Muscle of arm (tissue), 12 donors: ENCODE results near the gene TMED8. TPM values are rescaled to one million over a fixed set of nuclear protein-coding genes. Genes with fewer than 3 reads are reported as not detected.
"Not testable (repeated sequence)": the region's sequence is repeated elsewhere in the genome, so short reads cannot be mapped to it uniquely, and the experiment has no call there.

ENCODE experiments used
- DNase-seq: peaks from one replicate; pipeline ENCODE4 v3.0.0-alpha.2; 2013
- polyA plus RNA-seq, 12 donors: library from polyadenylated mRNA; unstranded; fragments of 120-200 nt; gene quantifications; one replicate each; pipeline ENCODE4 v1.2.1, GENCODE V29; 2013; ENCODE audit not compliant: insufficient read length in 12 of 12

The TMED8 gene
- polyA plus RNA-seq, 12 donors: 4.9 to 10.1 (median 6.4) TPM; not detected in 1

- DNase-seq: no peak
Observed at GRCh38 chr14:77324289-77324688, 52.6 kb downstream of the TMED8 start.

DNA sequence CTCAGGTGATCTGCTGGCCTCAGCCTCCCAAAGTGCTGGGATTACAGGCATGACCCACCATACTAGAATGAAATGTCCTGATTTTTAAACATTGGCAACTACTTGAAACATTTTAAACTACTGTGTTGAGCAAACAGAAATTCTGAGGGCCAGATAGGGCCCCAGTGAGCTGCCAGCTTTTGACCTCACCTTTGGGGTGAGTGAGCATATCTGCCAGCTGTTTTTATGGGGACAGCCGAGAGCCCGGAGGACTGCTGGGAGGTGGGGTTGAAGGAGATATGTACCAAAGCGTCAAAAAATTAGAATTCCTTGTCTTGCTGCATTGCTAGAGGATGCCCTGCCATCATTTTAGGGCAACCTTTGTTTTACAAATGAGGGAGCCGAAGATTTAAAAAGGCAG, 53.3 kb downstream of the TMED8 start:
- no peak for DNase-seq

DNA sequence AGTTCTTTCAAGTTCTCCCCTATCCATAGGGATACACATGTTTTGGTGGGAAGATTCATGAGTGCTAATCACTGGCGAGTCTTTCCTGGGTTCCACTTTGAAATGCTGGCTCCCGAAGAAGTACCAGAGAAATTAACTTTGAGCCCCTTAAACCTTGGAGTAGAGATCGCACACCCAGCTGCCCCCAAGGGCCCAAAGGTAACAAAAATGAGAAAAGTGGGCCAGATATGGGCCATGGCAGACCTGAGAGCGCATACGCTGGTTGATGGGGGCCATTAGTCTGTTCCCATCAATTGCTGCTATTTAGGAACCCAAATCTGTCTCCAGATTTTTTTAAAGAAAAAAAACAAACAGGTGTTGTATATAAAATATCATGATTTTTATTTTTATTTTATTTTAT, 53.9 kb downstream of the TMED8 start:
- DNase-seq: no peak

- no peak for DNase-seq
Observed at GRCh38 chr14:77322250-77322902, 54.5 kb downstream of the TMED8 start.

DNA sequence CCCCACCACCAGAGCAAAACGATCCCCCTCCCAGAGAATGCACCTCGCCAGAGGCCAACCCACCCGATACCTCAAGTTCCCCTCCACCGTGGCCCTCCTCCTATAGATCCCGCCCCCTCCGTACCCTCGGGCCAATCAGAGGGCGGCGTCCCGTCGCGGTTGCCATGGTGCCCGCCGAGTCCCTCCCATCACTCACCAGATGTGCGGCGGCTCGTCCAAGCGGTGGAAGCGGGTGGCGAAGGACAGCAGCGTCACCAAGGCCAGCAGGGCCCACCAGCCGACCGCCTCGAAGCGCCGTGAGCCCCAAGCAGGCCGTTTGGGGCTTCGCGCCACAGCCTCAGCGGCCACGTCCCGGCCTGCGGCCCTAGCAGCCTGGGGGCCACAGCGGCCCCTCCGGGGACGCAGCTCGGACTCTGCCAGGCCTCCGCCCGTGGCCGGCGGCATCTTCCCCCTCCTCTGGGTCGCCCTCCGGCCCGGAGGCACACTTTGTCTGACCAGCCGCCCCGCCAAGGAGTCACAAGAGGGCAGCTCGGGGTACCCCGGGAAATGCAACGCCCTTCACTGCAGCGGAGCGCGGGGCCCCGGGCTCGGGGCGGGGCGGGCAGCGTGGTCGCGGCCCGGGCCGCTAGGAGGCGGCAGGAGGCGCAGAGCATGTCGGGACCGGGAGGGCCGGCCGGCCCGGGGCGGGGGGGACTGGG, 56.5 kb downstream of the TMED8 start, which contains the start of gene POMT2:
Gene POMT2, minus strand, starts transcription at position 646 of the 698 bp plus-strand sequence. Its CDS starts 202 bp downstream, at position 444.
- DNase-seq: peak; percentile 92

GRCh38 chr14:77319422-77319821, 57.5 kb downstream of the TMED8 start:
- no peak for DNase-seq

DNA sequence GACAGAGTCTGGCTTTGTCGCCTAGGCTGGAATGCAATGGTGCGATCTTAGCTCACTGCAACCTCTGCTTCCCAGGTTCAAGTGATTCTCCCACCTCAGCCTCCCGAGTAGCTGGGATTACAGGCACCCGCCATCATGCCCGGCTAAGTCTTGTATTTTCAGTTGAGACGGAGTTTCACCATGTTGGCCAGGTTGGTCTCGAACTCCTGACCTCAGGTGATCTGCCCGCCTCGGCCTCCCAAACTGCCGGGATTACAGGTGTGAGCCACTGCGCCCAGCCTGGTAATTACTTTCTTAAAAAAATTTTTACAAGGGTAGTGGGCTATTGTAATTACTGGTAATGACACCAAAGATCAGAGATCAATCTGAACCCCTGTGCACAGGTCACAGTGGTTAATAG, 58.1 kb downstream of the TMED8 start:
- not testable (repeated sequence) for DNase-seq

- no peak for DNase-seq
Observed at GRCh38 chr14:77318006-77318553, 58.8 kb downstream of the TMED8 start.

GRCh38 chr14:77316872-77317301, 60.0 kb downstream of the TMED8 start:
- DNase-seq: no peak

- DNase-seq: no peak
Observed at GRCh38 chr14:77316195-77316505, 60.7 kb downstream of the TMED8 start.

- DNase-seq: no peak
Observed at GRCh38 chr14:77314539-77315457, 62.1 kb downstream of the TMED8 start.

GRCh38 chr14:77314043-77314442, 62.9 kb downstream of the TMED8 start:
- DNase-seq: no peak

DNA sequence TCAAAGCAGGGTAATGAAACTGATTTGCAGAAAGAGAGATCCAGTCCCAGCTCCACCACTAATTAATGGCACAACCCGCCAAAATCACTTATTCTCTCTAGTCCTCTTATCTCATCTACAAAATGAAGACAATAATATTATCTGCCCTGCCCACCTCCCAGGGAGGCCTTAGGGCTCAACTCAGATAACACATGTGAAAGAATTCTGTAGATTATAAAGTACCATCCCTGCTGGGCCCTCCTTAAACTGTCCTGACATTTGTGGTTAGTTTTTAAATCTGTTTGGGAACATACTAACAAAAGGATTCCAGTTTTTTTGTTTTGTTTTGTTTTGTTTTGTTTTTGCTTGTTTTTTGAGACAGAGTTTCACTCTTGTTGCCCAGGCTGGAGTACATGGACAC, 63.5 kb downstream of the TMED8 start:
- no peak for DNase-seq

GRCh38 chr14:77311217-77311616, 65.7 kb downstream of the TMED8 start:
- no peak for DNase-seq

DNA sequence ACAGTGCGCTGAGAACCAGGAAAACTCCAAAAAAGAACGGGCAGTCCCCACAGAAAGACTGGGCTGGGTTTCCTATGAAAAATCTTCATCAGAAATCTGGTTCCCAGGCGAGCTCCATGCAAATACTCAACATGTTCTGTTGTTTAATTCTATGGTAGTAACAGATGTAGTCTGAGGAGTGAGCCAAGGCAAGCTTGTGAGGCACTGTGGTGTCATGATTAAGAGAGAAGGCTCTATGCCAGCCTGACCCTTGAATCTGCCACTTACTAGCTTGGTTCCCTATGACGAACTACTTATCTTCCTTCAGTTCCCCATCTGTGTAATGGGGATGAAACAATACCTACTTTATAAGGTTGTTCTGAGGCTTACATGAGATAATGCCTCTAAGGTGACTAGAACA, 66.9 kb downstream of the TMED8 start:
- DNase-seq: no peak

DNA sequence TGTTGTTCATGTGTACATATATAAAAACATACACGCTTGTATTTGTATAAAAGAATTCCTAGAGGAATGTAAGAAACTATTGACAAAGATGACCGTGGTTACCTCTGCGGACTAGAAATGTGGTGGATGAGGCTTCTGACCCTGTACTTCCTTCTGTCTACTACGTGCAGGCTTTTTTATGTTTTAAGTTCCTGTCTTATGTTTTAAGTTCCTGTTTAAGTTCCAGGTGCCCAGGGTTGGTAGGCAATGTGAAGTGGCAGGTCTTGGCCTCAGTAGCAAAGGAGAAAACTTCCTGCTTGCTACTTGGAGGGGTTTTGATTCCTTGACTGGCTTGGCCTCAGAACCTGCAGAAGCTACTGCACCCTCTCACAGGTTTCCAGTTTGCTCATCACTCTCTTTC, 67.8 kb downstream of the TMED8 start:
- DNase-seq: no peak

DNA sequence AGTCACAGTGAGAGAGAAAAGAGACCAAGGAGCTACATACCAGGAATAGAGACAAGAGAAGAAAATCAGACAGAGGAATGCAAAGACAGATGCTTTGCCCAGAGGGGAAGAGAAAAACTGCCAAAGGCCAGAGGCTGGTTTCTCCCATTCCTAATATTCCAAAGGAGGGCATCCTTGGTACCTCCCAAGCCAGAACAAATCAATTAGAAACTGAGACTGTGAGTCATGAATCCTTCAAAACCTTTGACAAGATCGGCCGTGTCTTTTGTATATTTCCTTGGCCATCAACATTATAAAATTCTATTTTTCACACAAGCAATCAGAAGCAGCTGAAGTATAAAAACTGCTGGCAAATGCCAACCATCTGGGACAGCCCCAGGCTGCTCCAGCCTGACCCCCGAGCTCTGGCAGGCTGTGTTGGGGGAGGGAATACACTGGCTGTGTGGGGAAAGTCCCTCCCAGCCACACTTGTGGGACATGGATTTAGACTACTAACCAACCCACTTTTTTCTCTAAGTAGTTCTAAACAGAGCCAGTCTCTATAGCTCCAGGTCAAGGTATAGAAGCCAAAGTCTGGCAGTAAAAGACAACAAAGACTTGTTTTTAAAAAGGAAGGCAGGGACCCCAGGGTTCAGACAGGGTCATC, 69.9 kb downstream of the TMED8 start:
- no peak for DNase-seq

DNA sequence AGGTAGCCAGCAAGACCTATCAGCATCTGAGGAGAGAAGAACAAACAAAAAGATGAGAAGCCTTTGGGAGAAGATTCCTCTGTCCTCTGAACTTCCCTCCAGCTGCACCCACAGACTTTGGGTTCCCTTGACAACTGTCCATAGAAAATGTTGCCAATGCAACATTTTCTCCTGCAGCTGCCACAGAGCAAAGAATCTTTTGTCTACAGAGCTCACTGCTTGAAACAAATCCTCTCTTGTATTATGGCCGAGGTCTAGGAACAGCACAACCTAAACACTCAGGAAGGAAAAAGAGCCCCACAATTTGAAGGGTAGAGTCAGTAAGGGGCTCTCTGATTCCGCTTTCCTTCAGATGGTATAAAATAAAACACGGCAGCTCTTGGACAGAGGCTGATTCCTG, 70.5 kb downstream of the TMED8 start:
- DNase-seq: no peak

DNA sequence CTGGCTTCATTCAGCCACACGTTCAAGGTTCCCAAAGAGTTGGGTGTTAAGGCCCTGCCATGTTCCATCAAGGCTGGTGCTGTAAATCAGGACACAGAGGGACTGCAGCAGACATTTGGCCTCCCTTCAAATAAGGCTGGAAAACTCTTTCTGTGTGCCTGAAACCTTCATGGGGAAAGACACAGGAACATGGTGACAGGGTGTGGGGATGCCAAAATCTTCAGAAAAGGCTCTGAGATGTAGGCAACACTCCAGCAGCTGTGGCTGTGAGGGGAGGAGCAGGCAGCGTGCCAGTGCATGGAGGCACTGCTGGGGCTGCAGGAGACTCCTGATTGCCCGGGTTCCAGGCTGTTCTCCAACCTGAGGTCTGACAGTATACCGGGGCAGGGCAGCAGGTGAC, 71.2 kb downstream of the TMED8 start:
- no peak for DNase-seq

DNA sequence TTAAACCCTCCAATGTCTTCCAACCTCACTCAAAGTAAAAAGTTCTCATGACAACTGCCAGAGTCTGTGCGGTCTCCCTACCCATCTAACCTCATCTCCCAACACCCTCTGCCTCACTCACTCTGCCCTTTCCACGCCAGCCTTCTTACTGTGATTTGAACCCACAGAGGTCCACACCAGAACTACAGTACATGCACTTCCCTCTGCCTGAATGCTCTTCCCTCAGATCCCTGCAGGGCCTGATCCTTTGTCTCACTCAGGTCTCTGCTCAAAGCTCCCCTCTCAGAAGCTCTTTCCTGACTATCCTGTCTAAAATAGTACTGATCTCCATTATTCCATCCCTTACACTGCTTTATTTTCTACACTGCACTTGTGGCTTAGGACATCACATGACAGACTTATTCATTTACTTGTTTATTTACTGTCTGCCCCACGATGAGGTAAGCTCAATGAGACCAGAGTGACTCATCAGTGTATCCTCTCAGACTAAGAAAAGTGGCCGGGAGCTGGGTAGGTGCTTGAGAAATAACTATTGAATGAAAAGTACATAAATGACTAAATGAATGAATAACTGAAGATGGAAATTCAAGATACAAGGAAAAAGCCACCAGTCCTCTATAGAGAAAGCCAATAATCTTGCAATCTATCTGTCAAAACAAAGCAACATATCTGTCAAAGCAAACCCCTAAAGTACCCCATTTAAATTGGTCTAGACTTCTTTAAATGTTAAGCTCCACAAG, 73.3 kb downstream of the TMED8 start:
- DNase-seq: no peak

DNA sequence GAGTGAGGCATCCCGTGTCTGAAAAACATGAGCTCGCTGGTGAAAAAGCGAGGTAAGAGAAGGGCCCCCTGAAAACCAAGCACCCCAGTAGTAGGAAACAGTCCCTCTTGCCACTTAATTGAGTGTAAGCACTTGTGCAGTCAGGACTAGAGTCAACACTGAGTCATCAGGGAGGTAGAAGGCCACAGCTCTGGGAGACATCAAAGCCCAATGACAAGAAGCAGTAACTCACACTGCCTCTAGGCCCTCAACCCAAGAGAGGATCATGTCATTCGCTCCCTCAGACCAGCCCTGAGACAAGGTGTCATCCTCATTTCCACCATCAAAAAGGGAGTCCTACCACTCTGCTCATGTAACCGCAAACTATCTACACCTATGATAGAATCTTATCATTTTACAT, 74.0 kb downstream of the TMED8 start:
- DNase-seq: no peak
